PC-9 (cell line): ENCODE data around the gene CEP120.

Experiments used
- EZH2 ChIP-seq: fragments of 200-600 bp; sonication (generic); IDR thresholded peaks from 2 replicates; pipeline ENCODE4 v1.8.0; 2017; ENCODE audit warnings: antibody characterized with exemption, low read depth
- TF ChIP-seq, protein P1 (sequence below): fragments of 200-600 bp; sonication (generic); conservative IDR thresholded peaks from 2 replicates; pipeline ENCODE4 v1.6.1; 2017; ENCODE audit warnings: mixed run types, antibody characterized with exemption, mild to moderate bottlenecking, moderate library complexity

DNA sequence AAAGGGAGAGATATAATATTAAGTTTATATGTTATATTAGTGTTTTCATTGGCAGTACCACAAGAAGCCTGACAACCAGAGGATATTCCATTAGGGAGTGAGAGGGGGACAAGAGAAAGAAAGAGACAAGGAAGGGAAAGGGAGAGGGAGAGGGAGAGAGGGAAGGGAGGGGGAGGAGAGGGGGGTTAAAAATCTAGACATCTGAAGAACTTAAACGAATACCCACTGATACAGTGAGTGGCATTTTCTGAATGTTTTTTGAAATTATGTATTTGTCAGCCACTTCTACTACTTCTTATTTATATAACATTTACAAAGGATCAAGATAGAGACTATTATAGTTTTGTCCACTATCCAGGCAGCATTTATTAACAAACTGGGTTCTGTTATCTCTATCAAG lies 11.6 kb upstream of the CEP120 start:
- TF ChIP-seq, protein P1, sequence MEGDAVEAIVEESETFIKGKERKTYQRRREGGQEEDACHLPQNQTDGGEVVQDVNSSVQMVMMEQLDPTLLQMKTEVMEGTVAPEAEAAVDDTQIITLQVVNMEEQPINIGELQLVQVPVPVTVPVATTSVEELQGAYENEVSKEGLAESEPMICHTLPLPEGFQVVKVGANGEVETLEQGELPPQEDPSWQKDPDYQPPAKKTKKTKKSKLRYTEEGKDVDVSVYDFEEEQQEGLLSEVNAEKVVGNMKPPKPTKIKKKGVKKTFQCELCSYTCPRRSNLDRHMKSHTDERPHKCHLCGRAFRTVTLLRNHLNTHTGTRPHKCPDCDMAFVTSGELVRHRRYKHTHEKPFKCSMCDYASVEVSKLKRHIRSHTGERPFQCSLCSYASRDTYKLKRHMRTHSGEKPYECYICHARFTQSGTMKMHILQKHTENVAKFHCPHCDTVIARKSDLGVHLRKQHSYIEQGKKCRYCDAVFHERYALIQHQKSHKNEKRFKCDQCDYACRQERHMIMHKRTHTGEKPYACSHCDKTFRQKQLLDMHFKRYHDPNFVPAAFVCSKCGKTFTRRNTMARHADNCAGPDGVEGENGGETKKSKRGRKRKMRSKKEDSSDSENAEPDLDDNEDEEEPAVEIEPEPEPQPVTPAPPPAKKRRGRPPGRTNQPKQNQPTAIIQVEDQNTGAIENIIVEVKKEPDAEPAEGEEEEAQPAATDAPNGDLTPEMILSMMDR, result no peak
- no peak for TF ChIP-seq EZH2
